ENCODE data around the gene CNTN5. TPM values are rescaled to one million over a fixed set of nuclear protein-coding genes. Genes with fewer than 3 reads are reported as not detected.

CNTN5 gene
- total RNA-seq, 2 experiments from 2014 or later, result not detected

GRCh38 chr11:100396266-100396665, 1375.5 kb downstream of the CNTN5 start:
- Mint-ChIP-seq H3K4me1 (no peaks in the 10 kb centered on the region), H3K9me3 (peaks cover 5% of the 10 kb centered on the region), H3K4me3 (no peak overlapping the region), H3K27ac (no peak overlapping the region), H3K27me3 (no peaks in the 10 kb centered on the region), H3K36me3 (no peaks in the 10 kb centered on the region)
- POLR2A ChIA-PET, result no interaction called here
- DNase-seq (no peak), ATAC-seq (ENCODE audit: low read depth) (no peak)

- Mint-ChIP-seq H3K4me1 (no peaks in the 10 kb centered on the region), H3K9me3 (peaks cover 5% of the 10 kb centered on the region), H3K36me3 (no peaks in the 10 kb centered on the region), H3K27ac (no peak overlapping the region), H3K4me3 (no peak overlapping the region), H3K27me3 (no peaks in the 10 kb centered on the region)
- DNase-seq (no peak), ATAC-seq (ENCODE audit: low read depth) (no peak)
- POLR2A ChIA-PET, result no interaction called here
Measured at GRCh38 chr11:100397401-100397800, 1376.7 kb downstream of the CNTN5 start.

- no peaks in the 10 kb centered on the region for H3K36me3 Mint-ChIP-seq
- H3K27me3 Mint-ChIP-seq, result no peaks in the 10 kb centered on the region
- H3K4me1 Mint-ChIP-seq, result no peaks in the 10 kb centered on the region
- POLR2A ChIA-PET, result no interaction called here
- no peak for DNase-seq
- ATAC-seq (ENCODE audit: low read depth), result no peak
- H3K4me3 Mint-ChIP-seq, result no peak overlapping the region
- no peak overlapping the region for H3K27ac Mint-ChIP-seq
- H3K9me3 Mint-ChIP-seq, result peaks cover 1% of the 10 kb centered on the region
Measured at GRCh38 chr11:100403816-100404215, 1383.1 kb downstream of the CNTN5 start.

GRCh38 chr11:100404907-100405306, 1384.2 kb downstream of the CNTN5 start:
- Mint-ChIP-seq H3K4me1 (no peaks in the 10 kb centered on the region), H3K36me3 (no peaks in the 10 kb centered on the region), H3K9me3 (peaks cover 2% of the 10 kb centered on the region), H3K4me3 (no peak overlapping the region), H3K27me3 (no peaks in the 10 kb centered on the region), H3K27ac (no peak overlapping the region)
- POLR2A ChIA-PET, result no interaction called here
- DNase-seq, result no peak
- ATAC-seq (ENCODE audit: low read depth), result no peak

Measured in activated naive CD8-positive, alpha-beta T cell treated with anti-CD3 and anti-CD28 coated beads, Interleukin-2, amount 10 ng/mL, durations not matched to agents 7 days and 5 days (primary cell).